H1 (cell line): ENCODE data around the gene S100A6.

Experiments used
- E2F6 ChIP-seq: IDR thresholded peaks from 2 replicates; pipeline ENCODE4 v1.6.1; 2012; ENCODE audit warnings: inconsistent platforms
- EP300 ChIP-seq, 2 experiments: IDR thresholded peaks; 1 replicate in 1 of 2; 2 replicates in 1 of 2; pipeline ENCODE4 v1.6.1; 2011 to 2012; ENCODE audit warnings: low read depth in 2 of 2, low read length in 2 of 2, mild to moderate bottlenecking in 2 of 2, borderline replicate concordance in 1 of 2, inconsistent platforms in 1 of 2, moderate library complexity in 1 of 2
- EZH2 ChIP-seq: fragments of 200-600 bp; sonication (generic); IDR thresholded peaks from 2 replicates; pipeline ENCODE4 v1.7.1; 2012; ENCODE audit warnings: low read depth, mild to moderate bottlenecking, moderate library complexity, low read length, inconsistent platforms; ENCODE audit not compliant: severe bottlenecking
- FOSL1 ChIP-seq: IDR thresholded peaks from 2 replicates; pipeline ENCODE4 v1.6.1; 2011; ENCODE audit warnings: mild to moderate bottlenecking, low read depth, low read length, moderate library complexity; ENCODE audit not compliant: insufficient read depth
- KDM4A ChIP-seq: IDR thresholded peaks from one replicate; pipeline ENCODE4 v1.7.1; 2012; ENCODE audit warnings: low read depth, mild to moderate bottlenecking, moderate library complexity, low read length, inconsistent platforms; ENCODE audit not compliant: severe bottlenecking
- POLR2AphosphoS5 ChIP-seq: IDR thresholded peaks from 2 replicates; pipeline ENCODE4 v1.6.1; 2011; ENCODE audit warnings: low read depth, low read length
- TAF1 ChIP-seq: IDR thresholded peaks from 2 replicates; pipeline ENCODE4 v1.6.1; 2011; ENCODE audit warnings: mild to moderate bottlenecking, low read depth, low read length
- TF ChIP-seq, protein P1 (sequence below), 3 experiments: IDR thresholded peaks; 1 replicate in 2 of 3; 2 replicates in 1 of 3; pipeline versions ENCODE4 v1.5.1 to v1.6.1; 2011; ENCODE audit warnings: low read length in 3 of 3, mild to moderate bottlenecking in 3 of 3, inconsistent platforms in 2 of 3, low read depth in 1 of 3, moderate library complexity in 1 of 3; ENCODE audit not compliant: insufficient read depth in 1 of 3; ENCODE audit errors: control extremely low read depth in 1 of 3

DNA sequence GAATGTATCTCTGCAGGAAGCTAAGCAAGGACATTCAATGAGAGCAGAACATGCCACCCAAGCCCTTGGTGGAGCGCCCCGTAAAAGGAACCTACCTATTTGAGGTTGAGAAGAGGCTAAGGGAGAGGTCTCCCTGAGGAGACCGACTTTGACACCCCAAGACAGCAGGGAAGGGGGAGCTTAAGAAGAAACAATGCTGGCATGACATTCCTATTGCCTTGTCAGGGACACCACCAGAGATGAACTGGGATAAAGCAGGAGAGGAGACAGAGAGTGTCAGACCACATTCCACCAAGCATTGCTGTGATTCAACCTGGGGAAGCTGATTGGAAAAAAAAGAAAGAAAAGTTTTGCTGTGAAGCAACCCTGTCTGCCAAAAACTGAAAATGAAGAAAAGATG lies 43.1 kb upstream of the S100A6 start:
- TF ChIP-seq, protein P1, sequence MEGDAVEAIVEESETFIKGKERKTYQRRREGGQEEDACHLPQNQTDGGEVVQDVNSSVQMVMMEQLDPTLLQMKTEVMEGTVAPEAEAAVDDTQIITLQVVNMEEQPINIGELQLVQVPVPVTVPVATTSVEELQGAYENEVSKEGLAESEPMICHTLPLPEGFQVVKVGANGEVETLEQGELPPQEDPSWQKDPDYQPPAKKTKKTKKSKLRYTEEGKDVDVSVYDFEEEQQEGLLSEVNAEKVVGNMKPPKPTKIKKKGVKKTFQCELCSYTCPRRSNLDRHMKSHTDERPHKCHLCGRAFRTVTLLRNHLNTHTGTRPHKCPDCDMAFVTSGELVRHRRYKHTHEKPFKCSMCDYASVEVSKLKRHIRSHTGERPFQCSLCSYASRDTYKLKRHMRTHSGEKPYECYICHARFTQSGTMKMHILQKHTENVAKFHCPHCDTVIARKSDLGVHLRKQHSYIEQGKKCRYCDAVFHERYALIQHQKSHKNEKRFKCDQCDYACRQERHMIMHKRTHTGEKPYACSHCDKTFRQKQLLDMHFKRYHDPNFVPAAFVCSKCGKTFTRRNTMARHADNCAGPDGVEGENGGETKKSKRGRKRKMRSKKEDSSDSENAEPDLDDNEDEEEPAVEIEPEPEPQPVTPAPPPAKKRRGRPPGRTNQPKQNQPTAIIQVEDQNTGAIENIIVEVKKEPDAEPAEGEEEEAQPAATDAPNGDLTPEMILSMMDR (IDR thresholded peaks at IDR 0.05; ENCODE audit: control extremely low read depth in 1 of 3, insufficient read depth in 1 of 3, low read depth in 1 of 3, low read length in 3 of 3), result no peak
- TF ChIP-seq EZH2 (no peak), POLR2AphosphoS5 (no peak), TAF1 (no peak), EP300 (IDR thresholded peaks at IDR 0.05; ENCODE audit: borderline replicate concordance in 1 of 2, low read depth in 2 of 2, low read length in 2 of 2) (no peak), FOSL1 (no peak), E2F6 (no peak), KDM4A (no peak)
